Stimulated activated CD8-positive, alpha-beta memory T cell treated with anti-CD3 and anti-CD28 coated beads, Interleukin-7, amount 100 ng/mL, for 24 hours (primary cell): ENCODE data around the gene COBLL1.

Experiments used
- DNase-seq: peaks from one replicate; pipeline ENCODE4 v3.0.0-alpha.2; 2020; ENCODE audit warnings: low read depth

Gene COBLL1

DNA sequence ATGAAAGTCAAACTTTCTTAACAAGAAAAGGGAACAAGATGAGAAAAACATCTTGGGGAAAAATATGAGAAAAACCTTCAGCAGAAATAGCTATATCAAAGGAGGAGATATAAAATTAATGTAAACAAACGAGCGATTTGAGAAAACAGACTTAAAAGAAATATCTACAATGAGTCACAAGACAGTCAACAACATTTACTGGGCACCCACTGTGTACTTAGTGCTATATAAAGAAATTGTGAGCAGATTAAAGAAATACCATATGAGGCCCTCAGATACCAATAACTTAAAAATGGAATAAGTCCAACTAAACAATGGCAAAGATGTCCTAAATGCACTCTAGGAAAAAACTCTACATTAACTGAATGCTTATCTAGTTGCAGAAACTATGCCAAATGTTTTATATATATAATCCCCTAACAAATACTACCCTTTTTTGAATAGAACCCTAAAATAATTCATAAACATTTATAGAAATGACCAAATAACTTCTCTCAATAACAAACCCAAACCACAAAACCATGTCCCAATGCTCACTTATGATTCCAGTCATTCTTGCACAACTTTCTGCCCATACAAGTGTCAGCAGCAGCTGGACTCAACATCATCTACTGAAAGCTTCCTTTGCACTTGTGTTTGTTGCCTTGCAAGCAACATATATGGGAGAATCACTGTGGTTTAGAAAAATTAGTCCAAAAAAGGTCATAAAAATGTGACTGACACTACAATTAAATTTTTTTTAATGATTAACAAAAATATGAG, 83.5 kb downstream of the COBLL1 start:
- DNase-seq: no peak

DNA sequence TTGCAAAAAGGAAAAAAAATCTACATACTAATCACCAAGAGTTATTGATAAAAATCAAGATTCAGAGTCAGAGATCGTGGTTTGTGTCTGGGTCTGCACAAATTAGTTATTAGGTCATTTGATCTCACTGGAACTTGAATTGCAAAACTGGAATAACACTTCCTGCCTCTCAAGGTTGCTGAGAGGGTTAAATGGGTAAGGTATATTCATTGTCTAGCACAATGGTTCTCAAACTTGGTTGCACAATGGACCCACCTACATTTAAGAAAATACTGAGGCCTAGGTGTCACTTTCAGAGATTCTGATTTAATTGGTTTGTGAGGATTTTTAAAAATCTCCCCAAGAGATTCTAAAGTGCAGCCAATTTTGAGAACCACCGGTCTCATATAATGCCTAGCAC, 84.8 kb downstream of the COBLL1 start:
- no peak for DNase-seq

DNA sequence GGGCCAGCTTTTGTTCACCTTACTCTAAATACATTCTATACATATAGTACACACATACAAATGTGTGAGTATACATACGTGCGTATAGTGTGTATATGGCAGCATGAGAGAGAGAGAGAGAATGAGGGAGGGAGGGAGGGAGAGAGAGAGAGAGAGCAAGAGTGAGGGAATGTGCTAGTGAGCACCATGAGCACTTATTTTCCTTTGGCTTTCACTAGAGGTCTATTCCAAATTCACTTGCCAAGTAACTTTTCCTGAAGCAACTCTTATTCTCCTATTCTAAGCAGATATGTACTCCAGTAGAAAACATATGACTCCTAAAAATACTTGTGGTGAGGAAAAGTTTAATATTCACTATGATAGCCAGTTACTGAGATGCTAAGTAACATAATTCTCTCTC, 85.7 kb downstream of the COBLL1 start:
- no peak for DNase-seq

DNA sequence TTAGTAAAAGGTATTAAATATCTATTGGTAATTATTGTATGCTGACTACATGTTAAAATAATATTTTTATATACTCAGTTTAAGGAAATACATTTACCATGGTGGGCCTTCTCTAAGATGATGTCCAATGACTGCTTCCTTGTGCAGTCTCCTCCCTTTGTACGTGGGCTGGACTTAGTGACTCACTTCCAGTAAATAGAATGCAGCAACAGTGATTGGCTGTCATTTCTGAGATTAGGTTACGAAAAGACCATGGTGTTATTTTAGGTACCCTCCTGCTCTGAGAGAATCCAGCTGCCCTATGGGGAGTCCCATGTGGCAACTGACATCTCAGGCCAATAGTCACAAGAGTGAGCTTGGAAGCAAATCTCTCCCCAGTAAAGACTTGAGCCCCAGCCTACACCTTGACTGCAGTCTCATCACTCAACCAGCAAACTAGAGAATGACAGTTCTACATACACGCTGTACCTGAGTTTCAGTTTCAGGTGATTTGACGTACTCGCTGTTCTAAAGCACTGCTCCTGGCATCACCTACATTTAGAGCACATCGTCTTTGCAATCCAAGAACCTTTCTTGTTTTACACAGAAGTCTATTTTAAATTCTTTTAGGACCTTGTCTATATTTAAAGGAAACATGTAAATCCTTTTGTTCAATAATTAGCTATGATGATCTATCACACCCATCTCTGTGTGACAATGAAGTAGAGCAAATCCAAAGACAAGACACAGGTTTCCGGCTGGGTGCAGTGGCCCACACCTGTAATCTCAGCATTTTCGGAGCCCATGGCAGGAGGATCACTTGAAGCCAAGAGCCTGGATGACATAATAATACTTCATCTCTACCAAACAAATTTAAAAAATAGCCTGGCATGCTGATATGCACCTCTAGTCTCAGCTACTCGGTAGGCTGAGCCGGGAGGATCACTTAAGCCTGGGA, 87.2 kb downstream of the COBLL1 start:
- DNase-seq: no peak

DNA sequence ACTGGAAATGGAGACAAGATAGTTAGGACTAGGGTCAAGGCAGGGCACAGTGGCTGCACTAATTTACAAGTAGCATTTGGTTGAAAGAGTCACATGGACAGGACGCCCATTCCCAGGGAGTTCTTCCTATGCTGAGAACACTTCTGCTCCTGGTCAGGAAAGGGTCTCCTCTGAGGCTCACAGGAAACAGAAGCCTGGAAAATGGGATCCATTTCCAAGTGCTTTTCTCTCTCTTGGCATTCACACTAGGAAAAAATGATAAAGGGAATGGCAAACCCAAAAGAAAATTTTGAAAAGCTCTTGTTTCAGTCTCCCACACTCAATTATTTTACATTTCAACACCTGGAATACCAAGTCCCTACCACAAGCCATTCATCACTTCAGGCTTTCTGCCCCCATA, 88.7 kb downstream of the COBLL1 start:
- no peak for DNase-seq

DNA sequence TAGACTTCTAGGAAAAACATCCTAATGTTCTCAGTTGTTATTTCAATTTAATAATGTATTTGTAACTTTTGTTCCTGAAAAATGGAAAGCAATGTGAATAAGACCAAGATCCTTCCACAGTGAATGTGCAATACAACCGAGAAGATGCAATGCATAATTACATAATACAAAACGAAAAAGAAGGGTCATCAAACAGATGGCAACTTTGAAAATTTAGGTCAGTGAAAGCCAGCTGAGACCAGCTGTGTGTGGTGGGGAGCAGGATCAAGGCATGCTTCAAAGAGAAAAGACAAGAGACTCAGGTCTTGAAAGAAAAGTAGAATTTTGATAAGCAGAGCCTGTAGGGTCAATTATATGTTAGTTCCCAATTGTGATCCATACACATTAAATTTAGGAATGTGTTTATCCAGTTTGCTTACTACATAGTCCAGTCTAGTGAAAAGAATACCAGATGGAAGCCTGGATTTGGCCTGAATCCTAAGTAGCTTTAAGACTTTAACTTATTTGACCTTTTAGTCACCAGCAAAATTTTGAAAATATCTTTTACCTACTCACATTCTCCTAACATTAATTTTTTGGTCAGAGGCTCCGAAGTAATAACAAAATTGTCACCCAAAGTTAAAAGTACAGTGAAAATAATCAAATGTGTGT, 93.7 kb downstream of the COBLL1 start:
- no peak for DNase-seq

DNA sequence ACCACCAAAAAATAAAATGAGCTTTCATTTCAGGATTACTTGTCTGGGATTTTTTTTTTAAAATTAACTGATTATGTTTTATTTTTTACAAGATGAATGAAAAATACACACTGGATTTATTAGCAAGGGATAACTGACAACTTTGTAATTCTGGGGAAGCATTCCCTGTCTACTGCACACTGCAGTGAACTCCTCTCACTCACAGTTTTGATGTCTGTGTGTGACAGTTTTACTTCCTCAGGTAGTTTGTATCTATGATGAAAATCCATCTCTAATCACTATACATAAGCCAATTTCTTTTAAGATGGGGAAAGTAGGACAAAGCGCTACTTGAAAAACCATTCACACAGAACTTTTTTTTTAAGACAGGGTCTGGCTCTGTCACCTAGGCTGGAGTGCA, 94.5 kb downstream of the COBLL1 start:
- no peak for DNase-seq

DNA sequence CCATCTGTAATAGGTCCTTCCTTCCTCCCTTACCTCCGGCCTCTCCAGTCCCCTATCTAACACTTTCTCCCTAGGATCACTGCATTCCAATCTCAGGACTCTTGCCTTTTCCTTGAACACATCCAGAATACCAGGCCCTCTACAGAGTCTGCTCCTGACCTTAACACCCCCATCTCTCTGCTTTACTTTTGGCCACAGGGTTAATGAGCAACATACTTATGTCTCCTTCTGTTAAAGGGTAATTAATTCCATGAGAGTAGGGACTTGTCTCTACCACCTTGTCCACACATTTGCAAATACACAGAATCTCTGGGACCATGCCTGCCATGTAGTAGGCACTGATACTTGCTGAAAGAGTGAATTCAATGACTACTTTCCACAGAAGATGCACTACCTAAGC, 94.9 kb downstream of the COBLL1 start:
- DNase-seq: no peak

DNA sequence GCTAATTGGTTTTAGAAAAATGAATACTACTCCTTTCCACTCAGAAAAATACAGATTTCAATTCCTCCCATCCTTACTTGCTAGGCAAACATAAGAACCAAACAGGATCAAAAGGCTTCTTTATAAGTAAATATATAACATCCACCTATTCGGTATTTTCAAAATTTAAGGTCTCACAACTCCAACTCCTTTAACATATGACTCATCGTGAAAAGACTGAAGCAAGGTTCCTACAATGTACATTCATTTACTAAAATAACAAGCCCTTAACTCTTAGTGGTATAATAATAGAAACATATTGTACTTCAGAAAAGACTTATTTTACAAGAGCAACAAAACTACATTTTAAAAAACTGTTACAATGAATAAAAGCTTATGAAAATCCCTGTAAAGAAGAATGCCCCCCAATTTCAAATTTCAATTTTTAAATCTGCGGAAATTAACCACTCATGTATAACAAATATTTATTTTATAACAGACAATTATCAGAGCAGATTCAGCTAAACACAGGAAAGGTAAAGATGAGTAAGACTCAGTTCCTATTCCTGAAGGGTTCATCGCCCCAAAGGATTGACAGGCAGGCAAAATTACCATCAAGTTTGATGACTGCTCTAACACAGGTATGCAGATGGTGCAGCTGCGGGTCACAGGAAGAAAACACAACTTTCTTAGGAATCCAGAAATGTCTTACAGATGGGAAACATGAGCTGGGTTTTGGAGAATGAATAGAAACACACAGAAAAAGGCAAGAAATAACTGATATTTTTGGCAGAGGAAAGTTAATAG, 96.4 kb downstream of the COBLL1 start:
- no peak for DNase-seq

DNA sequence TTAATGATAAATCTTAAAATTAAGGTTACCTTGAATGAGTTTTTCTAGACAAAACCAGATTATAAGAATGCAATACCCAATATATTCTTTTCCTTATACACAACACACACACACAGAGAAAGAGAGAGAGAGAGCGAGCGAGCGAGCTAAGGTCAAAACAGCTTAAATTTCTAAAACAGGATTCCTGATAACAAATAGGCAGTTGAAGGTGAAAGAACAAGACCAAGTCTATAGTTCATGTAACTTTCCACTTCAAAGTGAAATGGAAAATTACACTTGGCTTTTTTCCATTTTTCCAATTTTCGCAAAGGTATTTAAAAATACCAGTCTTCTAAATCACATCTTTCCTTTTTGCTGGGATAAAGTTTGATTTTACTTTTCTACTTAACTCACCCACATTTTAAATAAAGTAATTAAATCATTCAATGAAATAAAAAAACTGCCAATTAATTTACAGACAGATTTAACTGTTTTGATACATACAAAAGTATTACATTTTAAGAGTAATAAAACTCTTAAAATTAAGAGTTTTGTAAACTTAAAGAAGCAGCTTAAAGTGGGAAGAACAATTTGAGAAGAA, 98.8 kb downstream of the COBLL1 start:
- no peak for DNase-seq

DNA sequence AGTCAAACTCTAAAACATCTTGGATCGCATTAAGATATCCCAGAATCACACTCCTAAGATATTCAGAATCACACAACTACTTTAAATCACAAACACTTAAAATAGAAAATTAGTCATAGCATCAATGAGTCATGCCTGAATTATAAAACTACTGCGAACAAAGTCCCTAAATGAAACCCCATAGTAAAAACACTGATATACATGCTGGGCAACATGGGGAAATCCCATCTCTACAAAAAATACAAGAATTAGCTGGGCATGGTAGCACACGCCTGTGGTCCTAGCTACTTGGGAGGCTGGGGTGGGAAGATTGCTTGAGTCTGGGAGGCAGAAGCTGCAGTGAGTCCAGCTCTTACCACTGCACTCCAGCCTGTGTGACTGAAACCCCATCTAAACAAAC, 101.7 kb downstream of the COBLL1 start:
- no peak for DNase-seq

DNA sequence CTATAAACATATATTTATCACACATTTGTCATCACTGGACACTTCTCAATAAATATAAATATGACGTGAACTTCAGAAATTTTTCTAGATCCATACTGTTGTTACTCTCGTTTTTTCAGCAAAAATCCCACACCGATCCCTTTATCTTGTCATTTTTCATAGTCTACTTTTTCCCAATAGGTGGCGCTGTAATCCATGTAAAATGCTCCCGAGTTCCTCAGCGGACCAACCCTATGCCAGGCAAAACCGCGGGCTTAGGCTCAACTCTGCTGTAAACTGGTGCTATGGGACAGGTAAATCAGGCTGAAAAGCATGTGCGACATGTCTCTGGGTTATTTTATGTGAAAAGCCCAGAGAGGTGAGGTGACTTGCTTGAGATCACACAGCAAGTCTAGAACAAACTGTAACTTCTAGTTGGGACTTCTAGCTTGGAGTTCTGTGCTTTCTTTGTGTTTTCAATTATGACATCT, 104.0 kb downstream of the COBLL1 start:
- no peak for DNase-seq

DNA sequence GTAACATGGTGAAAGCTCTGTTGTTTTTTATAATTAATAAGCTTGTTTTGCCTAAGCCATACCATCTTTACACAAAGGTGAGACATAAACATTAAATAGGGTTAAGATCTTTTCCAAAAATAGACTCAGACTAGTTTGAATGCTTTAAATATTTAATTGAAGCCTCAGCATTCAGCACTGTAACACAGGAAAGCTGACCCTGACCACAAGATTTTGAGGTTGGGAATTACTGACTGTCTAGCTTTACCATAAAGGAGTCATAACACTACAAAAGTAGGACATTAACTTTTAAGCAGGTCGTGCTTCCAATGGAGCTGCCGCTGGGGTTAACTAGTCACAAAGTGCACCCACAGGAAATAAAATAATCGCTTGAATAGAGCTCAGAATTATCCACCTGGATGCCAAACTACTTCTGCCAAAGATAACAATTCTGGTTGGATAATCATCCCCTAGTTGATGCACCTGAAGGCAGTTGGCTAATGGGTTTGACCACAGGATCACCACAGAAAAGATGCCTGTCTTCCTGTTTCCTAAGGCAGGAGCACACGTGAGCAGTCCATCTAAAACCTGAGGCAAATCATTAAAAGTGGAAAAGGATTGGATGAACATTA, 106.2 kb downstream of the COBLL1 start:
- DNase-seq: no peak

DNA sequence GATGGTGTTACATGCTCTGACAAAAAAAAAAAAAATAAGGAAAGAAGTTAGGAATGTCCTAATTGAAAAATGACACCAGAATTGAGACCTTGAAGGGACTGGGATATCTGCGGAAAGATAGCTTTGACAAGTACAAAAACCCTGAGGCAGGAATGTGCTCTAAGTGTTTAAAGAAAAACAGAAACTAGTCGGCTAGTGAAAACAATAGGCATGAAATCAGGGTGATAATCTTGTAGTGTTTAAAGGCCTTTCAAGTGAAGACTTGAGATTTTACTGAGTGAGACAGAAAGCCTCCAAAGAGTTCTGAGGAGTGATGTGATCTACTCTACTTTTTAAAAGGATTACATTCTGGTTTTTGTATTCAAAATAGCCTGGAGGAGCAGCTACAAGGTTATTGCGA, 107.4 kb downstream of the COBLL1 start:
- no peak for DNase-seq

DNA sequence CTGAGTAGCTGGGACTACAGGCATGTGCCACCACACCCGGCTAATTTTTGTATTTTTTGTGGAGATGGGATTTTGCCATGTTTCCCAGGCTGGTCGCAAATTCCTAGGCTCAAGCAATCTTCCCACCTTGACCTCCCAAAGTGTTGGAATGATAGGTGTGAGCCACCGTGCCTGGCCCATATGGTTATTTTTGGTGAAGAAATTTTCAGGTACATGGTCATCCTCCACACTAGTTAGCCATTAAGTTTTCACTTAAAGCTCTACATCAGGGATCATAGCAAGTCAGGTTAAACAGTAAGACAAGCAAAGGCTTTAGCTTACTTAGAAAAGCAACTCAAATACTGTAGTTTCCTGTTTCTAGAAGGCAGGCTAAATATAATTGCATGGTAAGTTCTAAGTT, 116.1 kb downstream of the COBLL1 start:
- no peak for DNase-seq

DNA sequence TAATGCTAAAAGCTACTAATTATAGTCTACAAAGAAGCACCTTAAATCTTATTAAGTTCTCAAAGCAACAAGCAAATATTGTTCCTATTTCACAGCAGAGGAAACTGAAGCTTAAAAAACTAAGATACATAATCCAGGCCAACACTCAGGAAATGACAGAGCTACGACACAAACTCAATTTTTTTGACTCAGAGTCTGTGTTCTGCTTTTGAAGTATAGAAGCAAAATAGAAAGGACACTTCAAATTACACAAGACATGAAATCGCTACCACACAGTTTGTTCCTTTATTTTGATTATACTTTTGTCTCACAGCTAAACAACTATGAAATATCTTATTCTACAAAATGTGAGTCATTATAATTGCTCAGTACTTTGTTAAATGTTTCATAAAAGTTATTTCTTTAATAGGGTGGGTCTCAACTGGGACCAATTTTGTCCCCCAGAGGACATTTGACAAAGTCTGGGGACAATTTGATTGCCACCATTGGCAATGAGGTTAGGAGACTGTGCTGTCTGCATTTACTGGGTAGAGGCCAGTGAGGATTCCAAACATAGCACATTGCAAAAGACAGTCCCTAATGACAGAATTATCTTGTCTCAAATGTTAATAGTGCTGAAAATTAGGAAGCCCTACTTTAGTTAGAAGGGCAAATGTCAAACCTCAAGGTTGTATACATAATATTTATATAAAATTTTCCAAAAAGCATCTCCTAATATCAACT, 118.8 kb downstream of the COBLL1 start:
- no peak for DNase-seq

DNA sequence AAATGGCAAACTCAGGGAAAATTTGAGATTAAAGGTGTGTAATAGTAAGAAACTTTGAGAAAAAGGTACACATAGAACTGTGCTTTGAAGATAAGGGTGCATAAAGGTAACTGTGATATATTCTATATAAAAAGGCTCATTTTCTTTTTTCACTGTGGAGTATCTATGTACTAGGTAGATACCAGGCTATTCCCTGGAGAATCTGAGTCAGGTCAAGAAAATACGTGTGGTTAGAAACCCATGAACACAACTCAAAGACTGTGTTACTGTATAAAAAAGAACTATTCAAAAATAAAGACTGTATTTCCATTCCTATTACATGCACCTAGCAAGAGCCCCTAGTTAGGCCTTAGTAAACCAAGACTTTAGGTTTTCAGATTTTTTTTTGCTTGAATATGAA, 120.2 kb downstream of the COBLL1 start:
- no peak for DNase-seq

DNA sequence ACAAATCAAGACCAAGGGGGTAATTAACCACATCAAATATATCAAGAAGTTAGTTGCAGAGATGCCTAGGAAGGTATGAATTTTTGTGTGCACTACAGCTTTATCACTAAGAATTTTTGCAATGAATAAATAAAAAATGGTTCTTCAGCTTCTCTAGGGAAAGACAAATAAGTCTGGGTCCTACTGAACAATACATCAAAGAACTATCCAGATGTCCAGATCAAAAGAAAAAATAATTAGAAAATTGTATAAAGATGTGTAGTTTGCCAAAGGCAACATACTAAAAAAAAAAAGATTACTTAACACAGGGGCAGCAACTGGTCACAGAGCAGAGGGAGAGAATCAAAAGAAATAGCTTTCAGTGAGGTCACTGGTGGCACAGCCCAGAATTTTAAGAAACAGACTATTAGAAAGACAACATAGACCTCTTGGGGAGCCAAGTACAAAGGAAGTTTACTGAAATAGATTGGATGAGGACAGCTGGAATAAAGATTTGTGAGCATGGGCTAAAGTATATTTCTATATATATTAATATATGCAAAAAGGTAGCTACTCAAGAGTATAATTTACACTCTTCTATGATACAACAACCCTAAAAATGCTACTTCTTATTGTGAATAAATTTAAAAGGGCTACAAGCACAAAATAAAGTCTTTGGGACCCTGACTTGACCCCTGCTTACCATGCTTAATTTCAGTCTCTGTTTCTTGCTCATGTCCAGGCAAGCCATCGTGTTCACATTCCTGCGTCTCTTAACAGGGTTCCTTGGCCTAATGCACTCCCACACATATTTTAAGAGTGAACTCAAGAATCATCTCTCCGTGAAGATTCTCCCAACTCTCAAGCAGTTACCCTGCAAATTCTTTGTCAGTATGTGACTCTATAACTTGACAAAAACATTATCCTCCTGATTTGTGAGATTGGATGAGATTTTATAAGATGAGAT, 121.4 kb downstream of the COBLL1 start:
- DNase-seq: no peak
